ENCODE results near the gene ZNF276. TPM values are rescaled to one million over a fixed set of nuclear protein-coding genes. Genes with fewer than 3 reads are reported as not detected.

The ZNF276 gene
- total and polyA plus RNA-seq, 2 of the 8 experiments (the other 6 are each of a cell fraction or from before 2014, with no cell fraction given) = 6.4 to 9.3 TPM

DNA sequence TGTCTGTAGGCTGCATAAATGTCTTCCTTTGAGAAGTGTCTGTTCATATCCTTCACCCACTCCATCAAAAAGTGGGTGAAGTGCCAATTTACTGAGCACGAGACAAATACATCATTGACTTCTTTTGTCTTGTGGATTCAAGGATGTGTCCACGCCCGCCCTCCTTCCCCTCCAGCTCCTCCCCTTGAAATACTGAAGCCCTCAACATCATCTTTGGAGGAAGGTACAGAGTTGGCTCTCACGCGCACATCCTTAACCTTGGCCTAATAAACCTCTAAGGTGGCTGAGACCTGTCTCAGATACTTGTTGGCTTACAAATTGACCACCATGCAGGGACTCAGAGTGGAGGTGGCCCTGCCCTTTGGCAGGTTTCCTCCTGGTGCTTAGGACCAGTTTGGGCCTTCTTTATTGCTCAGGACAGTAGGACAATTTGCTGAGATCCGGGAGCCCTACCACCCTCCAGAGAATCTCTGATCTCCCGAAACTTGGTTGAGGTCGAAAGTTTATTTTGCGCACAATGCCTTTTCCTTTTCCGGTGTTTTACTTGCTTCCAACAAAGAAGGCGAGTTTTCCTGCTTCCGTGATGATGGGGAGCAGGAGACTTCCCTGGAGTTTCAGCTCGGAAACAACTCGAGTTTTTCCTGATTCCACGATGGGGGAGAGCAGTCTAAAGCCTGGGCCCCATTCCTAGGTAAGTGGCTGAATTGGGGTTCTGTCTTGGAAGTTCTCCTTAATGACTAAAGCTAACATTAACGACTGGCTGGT, 49.0 kb upstream of the ZNF276 start:
- Histone ChIP-seq H3K4me2 (ENCODE audit: insufficient read depth in 1 of 2, low read depth in 2 of 2, low read length in 2 of 2) (no peak overlapping the region), H4K91ac (replicated peaks; ENCODE audit: insufficient read length, low read length) (no peak overlapping the region)
- no peak for FAIRE-seq
- TF ChIP-seq RAD21 (IDR thresholded peaks at IDR 0.05 in 1 of 2, conservative IDR thresholded peaks at IDR 0.05 in 1 of 2; ENCODE audit: low read depth in 2 of 2, low read length in 2 of 2) (no peak), SRF (IDR thresholded peaks at IDR 0.05; ENCODE audit: low read depth, low read length) (no peak), TAF1 (IDR thresholded peaks at IDR 0.05; ENCODE audit: low read depth, low read length) (no peak), BACH1 (IDR thresholded peaks at IDR 0.05; ENCODE audit: low read length) (no peak), TEAD4 (IDR thresholded peaks at IDR 0.05; ENCODE audit: low read depth, low read length) (no peak), EP300 (IDR thresholded peaks at IDR 0.05; ENCODE audit: borderline replicate concordance in 1 of 2, low read depth in 2 of 2, low read length in 2 of 2) (no peak), RXRA (IDR thresholded peaks at IDR 0.05; ENCODE audit: insufficient read depth, low read depth, low read length) (no peak), TAF7 (optimal IDR thresholded peaks at IDR 0.05; ENCODE audit: borderline replicate concordance, low read depth, low read length) (no peak), BRCA1 (IDR thresholded peaks at IDR 0.05; ENCODE audit: low read depth, low read length) (no peak)
- TF ChIP-seq, protein P1, sequence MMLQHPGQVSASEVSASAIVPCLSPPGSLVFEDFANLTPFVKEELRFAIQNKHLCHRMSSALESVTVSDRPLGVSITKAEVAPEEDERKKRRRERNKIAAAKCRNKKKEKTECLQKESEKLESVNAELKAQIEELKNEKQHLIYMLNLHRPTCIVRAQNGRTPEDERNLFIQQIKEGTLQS (IDR thresholded peaks at IDR 0.05; ENCODE audit: insufficient read depth, low read depth, low read length) = no peak
- TF ChIP-seq, protein P2, sequence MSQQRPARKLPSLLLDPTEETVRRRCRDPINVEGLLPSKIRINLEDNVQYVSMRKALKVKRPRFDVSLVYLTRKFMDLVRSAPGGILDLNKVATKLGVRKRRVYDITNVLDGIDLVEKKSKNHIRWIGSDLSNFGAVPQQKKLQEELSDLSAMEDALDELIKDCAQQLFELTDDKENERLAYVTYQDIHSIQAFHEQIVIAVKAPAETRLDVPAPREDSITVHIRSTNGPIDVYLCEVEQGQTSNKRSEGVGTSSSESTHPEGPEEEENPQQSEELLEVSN (IDR thresholded peaks at IDR 0.05) = no peak

More for the DNA sequence above, 49.0 kb upstream of the ZNF276 start:
- no peak overlapping the region for H3K4me3 ChIP-seq (ENCODE audit: extremely low read depth in 1 of 4, insufficient read depth in 2 of 4, low read depth in 3 of 4, low read length in 4 of 4)
- no peak overlapping the region for H2BK15ac ChIP-seq (ENCODE audit: low read length)
- no peak overlapping the region for H3K56ac ChIP-seq (replicated peaks; ENCODE audit: insufficient read length, low read depth, low read length)
- H2BK20ac ChIP-seq (ENCODE audit: low read length) = no peak overlapping the region
- H3K79me2 ChIP-seq (ENCODE audit: control insufficient read depth in 1 of 2, insufficient read depth in 2 of 2, low read length in 2 of 2) = no peaks in the 10 kb centered on the region
- H3K18ac ChIP-seq (ENCODE audit: extremely low read depth, low read length) = no peak overlapping the region
- ChIA-PET CTCF (ENCODE audit: partially characterized antibody) (interaction anchor here (0.6 to 1.7 kb wide), 2 partner anchors 57 to 901 kb away, joined by 3 to 5 read pairs; no protein-coding TSS in a partner anchor), POLR2A (ENCODE audit: partially characterized antibody) (interaction anchor here (1.2 to 1.4 kb wide), 3 partner anchors 13 to 15 kb away, joined by 3 to 4 read pairs (median 3); partner anchors contain the start of genes CHMP1A and SPATA33)
- H2BK12ac ChIP-seq (ENCODE audit: low read depth, low read length) = no peak overlapping the region
- DNase-seq (ENCODE audit: low read depth in 1 of 2, low spot score in 2 of 2) = no peak
- no peak overlapping the region for H2AFZ ChIP-seq (ENCODE audit: low read length)
- H3K4ac ChIP-seq (replicated peaks; ENCODE audit: insufficient read length, low read depth, low read length) = no peak overlapping the region
- H2AK5ac ChIP-seq (ENCODE audit: low read depth, low read length) = no peak overlapping the region
- H3K27me3 ChIP-seq (replicated peaks in 1 of 4; ENCODE audit: control insufficient read depth in 3 of 4, extremely low read depth in 1 of 4, insufficient read depth in 3 of 4, low read length in 3 of 4) = no peaks in the 10 kb centered on the region
- no peaks in the 10 kb centered on the region for H3K79me1 ChIP-seq (ENCODE audit: low read depth, low read length)
- no peak overlapping the region for H3K14ac ChIP-seq (ENCODE audit: insufficient read length)
- H3K27ac ChIP-seq (ENCODE audit: low read depth, low read length) = no peak overlapping the region
- H3K23ac ChIP-seq (ENCODE audit: insufficient read length) = no peak overlapping the region
- peaks cover 11 to 14% of the 10 kb centered on the region in 2 experiments; a peak in 2 of 4 replicates for H3K9me3 ChIP-seq (ENCODE audit: insufficient read depth in 2 of 2, low read depth in 1 of 2, low read length in 1 of 2)
- WGBS, 2 experiments (ENCODE audit: extremely low coverage in 1 of 2, insufficient coverage in 1 of 2, insufficient read length in 1 of 2, insufficient replicate concordance in 2 of 2, low coverage in 1 of 2, low lambda C conversion rate in 2 of 2, missing lambda C conversion rate in 1 of 2) = 90% methylated on average over 16 of the region's 16 CpGs; no CpG with 5 or more reads in 1 of the 2 experiments
- H3K4me1 ChIP-seq (replicated peaks in 1 of 4; ENCODE audit: control insufficient read depth in 3 of 4, insufficient read depth in 4 of 4, low read length in 3 of 4) = no peaks in the 10 kb centered on the region
- no peaks in the 10 kb centered on the region for H3K23me2 ChIP-seq (ENCODE audit: low read depth, low read length)
- H2BK5ac ChIP-seq (ENCODE audit: low read depth, low read length) = no peak overlapping the region
- H4K20me1 ChIP-seq (replicated peaks in 1 of 2; ENCODE audit: control insufficient read depth in 1 of 2, insufficient read depth in 2 of 2, low read length in 2 of 2) = peaks cover 0 to 2% of the 10 kb centered on the region in 2 experiments
- no peak overlapping the region for H4K8ac ChIP-seq (ENCODE audit: extremely low read depth, insufficient read depth, low read length)
- H3K9ac ChIP-seq (replicated peaks in 1 of 4; ENCODE audit: extremely low read depth in 1 of 4, low read depth in 3 of 4, low read length in 3 of 4) = no peak overlapping the region
- no peak overlapping the region for H2BK120ac ChIP-seq (replicated peaks; ENCODE audit: low read depth, low read length)
- no peak overlapping the region for H4K5ac ChIP-seq (ENCODE audit: insufficient read length, low read depth, low read length)
- H3K36me3 ChIP-seq (ENCODE audit: control insufficient read depth in 2 of 4, insufficient read depth in 4 of 4, low read length in 3 of 4) = no peaks in the 10 kb centered on the region; a peak in 2 of 8 replicates

All from H1 (cell line).